COR-L47 (cell line): Measurements from ENCODE around the gene SMIM32.

Experiments
- DNase-seq: peaks from one replicate; lab custom pipeline; 2025; lab: John Stamatoyannopoulos, UW

Gene SMIM32

GRCh38 chr5:136207631-136208030 lies 14.7 kb upstream of the SMIM32 start:
- no peak for DNase-seq

GRCh38 chr5:136206361-136206760 lies 13.4 kb upstream of the SMIM32 start:
- no peak for DNase-seq

GRCh38 chr5:136205941-136206340 lies 13.0 kb upstream of the SMIM32 start:
- no peak for DNase-seq

- DNase-seq = no peak
These were observed 12.2 kb upstream of the SMIM32 start for GRCh38 chr5:136205061-136205702.

- no peak for DNase-seq
These were observed 10.5 kb upstream of the SMIM32 start for GRCh38 chr5:136203303-136203922.

- no peak for DNase-seq
These were observed 9.7 kb upstream of the SMIM32 start for GRCh38 chr5:136202469-136203205.

GRCh38 chr5:136201870-136202269 lies 8.9 kb upstream of the SMIM32 start:
- no peak for DNase-seq

GRCh38 chr5:136200761-136201160 lies 7.8 kb upstream of the SMIM32 start:
- no peak for DNase-seq

- no peak for DNase-seq
These were observed 7.2 kb upstream of the SMIM32 start for GRCh38 chr5:136200130-136200529.

- no peak for DNase-seq
These were observed 6.4 kb upstream of the SMIM32 start for GRCh38 chr5:136199408-136199807.

GRCh38 chr5:136198453-136198852 lies 5.5 kb upstream of the SMIM32 start:
- no peak for DNase-seq

GRCh38 chr5:136197462-136198142 lies 4.6 kb upstream of the SMIM32 start:
- DNase-seq = no peak

- no peak for DNase-seq
These were observed 3.2 kb upstream of the SMIM32 start for GRCh38 chr5:136195971-136196820.

- DNase-seq = no peak
These were observed 1.6 kb upstream of the SMIM32 start for GRCh38 chr5:136194576-136194975.

- DNase-seq = no peak
These were observed 467 bp upstream of the SMIM32 start for GRCh38 chr5:136193322-136193935.

- DNase-seq = no peak
These were observed 892 bp downstream of the SMIM32 start for GRCh38 chr5:136192015-136192525.

- no peak for DNase-seq
These were observed 1.5 kb downstream of the SMIM32 start for GRCh38 chr5:136191304-136192014.

- no peak for DNase-seq
These were observed 2.1 kb downstream of the SMIM32 start for GRCh38 chr5:136190904-136191303.

GRCh38 chr5:136190091-136190720 lies 2.8 kb downstream of the SMIM32 start:
- DNase-seq = no peak

GRCh38 chr5:136188859-136189258 lies 4.1 kb downstream of the SMIM32 start:
- no peak for DNase-seq
